ENCODE results near the gene KBTBD4.
A peak's percentile ranks its signal among the peaks of the same experiment; 100 is the strongest.
"Not testable (repeated sequence)": the region's sequence is repeated elsewhere in the genome, so short reads cannot be mapped to it uniquely, and the experiment has no call there.

KBTBD4 gene

GRCh38 chr11:47564366-47564765, 14.4 kb downstream of the KBTBD4 start:
- DNase-seq: not testable (repeated sequence)

GRCh38 chr11:47562393-47562792, 16.4 kb downstream of the KBTBD4 start:
- DNase-seq: not testable (repeated sequence)

GRCh38 chr11:47560426-47560825, 18.3 kb downstream of the KBTBD4 start:
- no peak for DNase-seq

GRCh38 chr11:47558695-47559094, 20.1 kb downstream of the KBTBD4 start:
- no peak for DNase-seq

- DNase-seq: not testable (repeated sequence)
Observed at GRCh38 chr11:47557004-47557403, 21.8 kb downstream of the KBTBD4 start.

- DNase-seq: peak in 3 of 58 donors; percentile 51 to 84 (median 55)
Observed at GRCh38 chr11:47553406-47553743, 25.4 kb downstream of the KBTBD4 start.

GRCh38 chr11:47552566-47553405, 26.0 kb downstream of the KBTBD4 start, which contains the start of gene CELF1:
CELF1 (minus strand) TSS chr11:47553132; CDS start chr11:47499523, 53,609 bp downstream.
- peak in 57 of 58 donors; percentile 46 to 92 (median 84) for DNase-seq

GRCh38 chr11:47552056-47552565, 26.7 kb downstream of the KBTBD4 start:
- DNase-seq: peak in 13 of 58 donors; percentile 18 to 55 (median 39)

GRCh38 chr11:47551086-47551485, 27.7 kb downstream of the KBTBD4 start:
- no peak for DNase-seq

GRCh38 chr11:47550288-47551047, 28.3 kb downstream of the KBTBD4 start:
- no peak for DNase-seq

- not testable (repeated sequence) for DNase-seq
Observed at GRCh38 chr11:47546274-47546673, 32.5 kb downstream of the KBTBD4 start.

GRCh38 chr11:47545298-47545697, 33.5 kb downstream of the KBTBD4 start:
- DNase-seq: no peak

- DNase-seq: no peak
Observed at GRCh38 chr11:47541070-47541469, 37.7 kb downstream of the KBTBD4 start.

GRCh38 chr11:47539681-47540039, 39.1 kb downstream of the KBTBD4 start:
- no peak for DNase-seq

GRCh38 chr11:47538741-47539565, 39.8 kb downstream of the KBTBD4 start:
- peak in 10 of 58 donors; percentile 7 to 37 (median 16) for DNase-seq

- no peak for DNase-seq
Observed at GRCh38 chr11:47536915-47537314, 41.9 kb downstream of the KBTBD4 start.

GRCh38 chr11:47534704-47535251, 44.0 kb downstream of the KBTBD4 start:
- no peak for DNase-seq

GRCh38 chr11:47533690-47534151, 45.0 kb downstream of the KBTBD4 start:
- no peak for DNase-seq

- DNase-seq: peak in 4 of 58 donors; percentile 7 to 46 (median 22)
Observed at GRCh38 chr11:47532597-47533213, 46.1 kb downstream of the KBTBD4 start.

- peak in 1 of 58 donors; percentile 13 for DNase-seq
Observed at GRCh38 chr11:47531666-47532065, 47.1 kb downstream of the KBTBD4 start.

Data from anterior cingulate cortex (tissue), 58 donors.